ENCODE measurements around the gene SINHCAF.

Gene SINHCAF

DNA sequence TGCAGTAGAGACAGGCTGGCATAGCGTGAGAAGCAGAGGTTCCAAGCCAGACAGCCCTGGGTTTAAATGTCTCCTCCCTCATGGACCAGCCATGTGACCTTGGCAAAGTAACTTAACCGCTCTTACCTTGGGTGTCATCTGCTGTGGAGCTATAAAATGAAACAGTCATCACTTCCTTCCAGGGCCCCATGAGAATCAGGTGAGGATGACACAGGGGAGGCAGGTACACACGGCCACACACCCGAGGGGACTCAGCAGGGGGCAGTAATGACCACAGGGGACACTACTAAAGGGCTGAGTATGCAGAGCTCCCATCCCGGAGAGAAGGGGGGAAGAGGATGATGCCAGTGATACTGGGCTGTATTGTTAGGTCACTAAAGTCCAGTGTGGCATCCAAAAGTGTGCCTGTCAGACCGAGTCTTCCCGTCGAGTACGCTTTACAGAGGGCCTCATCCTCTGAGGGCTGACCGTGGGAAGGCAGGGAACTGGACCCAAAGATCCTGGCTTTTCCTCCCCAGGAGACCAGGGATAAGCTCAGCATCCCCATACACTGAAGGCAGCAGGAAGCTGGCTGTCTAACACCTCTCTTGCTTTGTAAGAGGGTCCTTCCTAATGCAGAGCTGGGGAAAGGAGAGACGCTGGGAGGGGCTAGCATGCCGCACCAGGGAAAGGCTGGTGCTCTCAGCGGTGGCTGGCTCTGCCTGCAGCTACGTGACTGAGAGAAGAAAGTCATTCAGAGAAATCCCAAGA is 94.2 kb downstream of the SINHCAF start:
- DNase-seq: no peak
